Rectal smooth muscle tissue (tissue), 1 donor: Measurements from ENCODE around the gene XAB2.

ENCODE experiments used
- H3K27ac ChIP-seq: one replicate; pipeline ENCODE4 v1.7.0; 2013; ENCODE audit warnings: low read depth, low read length, inconsistent platforms
- H3K27me3 ChIP-seq: one replicate; pipeline ENCODE4 v1.7.0; 2013; ENCODE audit warnings: low read length; ENCODE audit not compliant: control insufficient read depth, insufficient read depth
- H3K36me3 ChIP-seq: one replicate; pipeline ENCODE4 v1.7.0; 2013; ENCODE audit warnings: low read length; ENCODE audit not compliant: control insufficient read depth, insufficient read depth
- H3K4me1 ChIP-seq: one replicate; pipeline ENCODE4 v1.7.0; 2013; ENCODE audit warnings: low read length; ENCODE audit not compliant: control insufficient read depth, insufficient read depth
- H3K4me3 ChIP-seq: one replicate; pipeline ENCODE4 v1.7.0; 2013; ENCODE audit warnings: low read length
- H3K9ac ChIP-seq: one replicate; pipeline ENCODE4 v1.7.0; 2013; ENCODE audit warnings: low read length

The XAB2 gene

GRCh38 chr19:7611541-7612279 is 17.6 kb downstream of the XAB2 start:
- no peaks in the 10 kb centered on the region for H3K36me3 ChIP-seq
- no peak overlapping the region for H3K9ac ChIP-seq
- no peaks in the 10 kb centered on the region for H3K27me3 ChIP-seq
- no peak overlapping the region for H3K27ac ChIP-seq
- H3K4me1 ChIP-seq = no peaks in the 10 kb centered on the region
- H3K4me3 ChIP-seq = no peak overlapping the region

GRCh38 chr19:7610491-7611240 is 18.7 kb downstream of the XAB2 start:
- Histone ChIP-seq H3K4me1 (no peaks in the 10 kb centered on the region), H3K4me3 (no peak overlapping the region), H3K27ac (no peak overlapping the region), H3K9ac (no peak overlapping the region), H3K27me3 (no peaks in the 10 kb centered on the region), H3K36me3 (no peaks in the 10 kb centered on the region)

- no peaks in the 10 kb centered on the region for H3K36me3 ChIP-seq
Observed at GRCh38 chr19:7607874-7608560, 21.3 kb downstream of the XAB2 start.

GRCh38 chr19:7607212-7607873 is 22.0 kb downstream of the XAB2 start:
- H3K4me3 ChIP-seq = no peak overlapping the region

More at GRCh38 chr19:7607874-7608560, 21.3 kb downstream of the XAB2 start:
- no peak overlapping the region for H3K27ac ChIP-seq
- H3K9ac ChIP-seq = no peak overlapping the region
- no peaks in the 10 kb centered on the region for H3K4me1 ChIP-seq
- H3K27me3 ChIP-seq = no peaks in the 10 kb centered on the region
- H3K4me3 ChIP-seq = no peak overlapping the region

GRCh38 chr19:7606289-7606688 is 23.1 kb downstream of the XAB2 start:
- no peak overlapping the region for H3K27ac ChIP-seq
- no peak overlapping the region for H3K9ac ChIP-seq
- H3K4me3 ChIP-seq = no peak overlapping the region
- H3K4me1 ChIP-seq = no peaks in the 10 kb centered on the region
- H3K36me3 ChIP-seq = no peaks in the 10 kb centered on the region
- no peaks in the 10 kb centered on the region for H3K27me3 ChIP-seq

More at GRCh38 chr19:7607212-7607873, 22.0 kb downstream of the XAB2 start:
- Histone ChIP-seq H3K9ac (no peak overlapping the region), H3K4me1 (no peaks in the 10 kb centered on the region), H3K27ac (no peak overlapping the region), H3K27me3 (no peaks in the 10 kb centered on the region), H3K36me3 (no peaks in the 10 kb centered on the region)

- no peak overlapping the region for H3K4me3 ChIP-seq
- no peaks in the 10 kb centered on the region for H3K36me3 ChIP-seq
- H3K4me1 ChIP-seq = no peaks in the 10 kb centered on the region
- H3K27me3 ChIP-seq = no peaks in the 10 kb centered on the region
- no peak overlapping the region for H3K9ac ChIP-seq
- H3K27ac ChIP-seq = no peak overlapping the region
Observed at GRCh38 chr19:7605490-7606222, 23.7 kb downstream of the XAB2 start.

GRCh38 chr19:7603919-7604318 is 25.4 kb downstream of the XAB2 start:
- no peaks in the 10 kb centered on the region for H3K27me3 ChIP-seq
- H3K4me1 ChIP-seq = no peaks in the 10 kb centered on the region
- no peaks in the 10 kb centered on the region for H3K36me3 ChIP-seq
- H3K27ac ChIP-seq = no peak overlapping the region
- H3K4me3 ChIP-seq = no peak overlapping the region
- H3K9ac ChIP-seq = no peak overlapping the region

- no peak overlapping the region for H3K9ac ChIP-seq
- H3K27me3 ChIP-seq = no peaks in the 10 kb centered on the region
- H3K4me1 ChIP-seq = no peaks in the 10 kb centered on the region
- H3K27ac ChIP-seq = no peak overlapping the region
- H3K36me3 ChIP-seq = no peaks in the 10 kb centered on the region
- no peak overlapping the region for H3K4me3 ChIP-seq
Observed at GRCh38 chr19:7602935-7603497, 26.3 kb downstream of the XAB2 start.

- no peaks in the 10 kb centered on the region for H3K27me3 ChIP-seq
- no peaks in the 10 kb centered on the region for H3K4me1 ChIP-seq
- no peaks in the 10 kb centered on the region for H3K36me3 ChIP-seq
- no peak overlapping the region for H3K9ac ChIP-seq
- no peak overlapping the region for H3K4me3 ChIP-seq
- no peak overlapping the region for H3K27ac ChIP-seq
Observed at GRCh38 chr19:7602240-7602934, 27.0 kb downstream of the XAB2 start.

- H3K4me1 ChIP-seq = no peaks in the 10 kb centered on the region
- H3K4me3 ChIP-seq = no peak overlapping the region
- H3K9ac ChIP-seq = no peak overlapping the region
- peaks cover 10% of the 10 kb centered on the region for H3K27me3 ChIP-seq
- no peaks in the 10 kb centered on the region for H3K36me3 ChIP-seq
- H3K27ac ChIP-seq = no peak overlapping the region
Observed at GRCh38 chr19:7600721-7601120, 28.6 kb downstream of the XAB2 start.

- no peaks in the 10 kb centered on the region for H3K4me1 ChIP-seq
- H3K4me3 ChIP-seq = no peak overlapping the region
- no peaks in the 10 kb centered on the region for H3K36me3 ChIP-seq
- no peak overlapping the region for H3K27ac ChIP-seq
- peaks cover 15% of the 10 kb centered on the region for H3K27me3 ChIP-seq
- H3K9ac ChIP-seq = no peak overlapping the region
Observed at GRCh38 chr19:7598180-7598579, 31.2 kb downstream of the XAB2 start.
